Jurkat, Clone E6-1 (cell line): ENCODE results near the gene HPS1.

ENCODE experiments used
- DNase-seq: peaks from one replicate; pipeline ENCODE4 v3.0.0-alpha.2; 2011; ENCODE audit warnings: low read depth, low spot score
- H3K4me3 ChIP-seq: 2 replicates; pipeline ENCODE4 v1.5.1; 2011; ENCODE audit warnings: mild to moderate bottlenecking, low read length, control low read depth, moderate library complexity

The HPS1 gene

GRCh38 chr10:98436704-98437103, 10.0 kb downstream of the HPS1 start:
- H3K4me3 ChIP-seq, result no peak overlapping the region
- no peak for DNase-seq

DNA sequence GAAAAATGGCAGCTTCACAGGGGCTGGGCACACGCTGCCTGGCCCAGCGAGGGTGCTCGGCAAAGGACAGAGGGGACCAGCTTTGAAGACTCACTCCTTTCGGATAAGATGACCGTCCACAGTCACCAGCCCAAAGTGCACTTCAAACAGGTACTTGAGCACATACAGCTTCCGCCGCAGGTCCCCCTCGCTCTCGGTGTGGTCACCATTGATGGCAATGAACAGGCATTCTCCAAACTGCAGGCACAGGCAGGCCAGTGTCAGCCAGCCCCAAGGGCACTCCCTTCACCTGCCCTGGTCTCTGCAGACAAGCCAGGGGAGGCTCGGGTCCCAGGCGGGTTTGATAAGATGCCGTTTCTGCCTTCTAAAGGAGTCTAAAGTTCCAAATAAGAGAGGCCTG, 11.6 kb downstream of the HPS1 start:
- DNase-seq, result no peak
- H3K4me3 ChIP-seq, result no peak overlapping the region

DNA sequence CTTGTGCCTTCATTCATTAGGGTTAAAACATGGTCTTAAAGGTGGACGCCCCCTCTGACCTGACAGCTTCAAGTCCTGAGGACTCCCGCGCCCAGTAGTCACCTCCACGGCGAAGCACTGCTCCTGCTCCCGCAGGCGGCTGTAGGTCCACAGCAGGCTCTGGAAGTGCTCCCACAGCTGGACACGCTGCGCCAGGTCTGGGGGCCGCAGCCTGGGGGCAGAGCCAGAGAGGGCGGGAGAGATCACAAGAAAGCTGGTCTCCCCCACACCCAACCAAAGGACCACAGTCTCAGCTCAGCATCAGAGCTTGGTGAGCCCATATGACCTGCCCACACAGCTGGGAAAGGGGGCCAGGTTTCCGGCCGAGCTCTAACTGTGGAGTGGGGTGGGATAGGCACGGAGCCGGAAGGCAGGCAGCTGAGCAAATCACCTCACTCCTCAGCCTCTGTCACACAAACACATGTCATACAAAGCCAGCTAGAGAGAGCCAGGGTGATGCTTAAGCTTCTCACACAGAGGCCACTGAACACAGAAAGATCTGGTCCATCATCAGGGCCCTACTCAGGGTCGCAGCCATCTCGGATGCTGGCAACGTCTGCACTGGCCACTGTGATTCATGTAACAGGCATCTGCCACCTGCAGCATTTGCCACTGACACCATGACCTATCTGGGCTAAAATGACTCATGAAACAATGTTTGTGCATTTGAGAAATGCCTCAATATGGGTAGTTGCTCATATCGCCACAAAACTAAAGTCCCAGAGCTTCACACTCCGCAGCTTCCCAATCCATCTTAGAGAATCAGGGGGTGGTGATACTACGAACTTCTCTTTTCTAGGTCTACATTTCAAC, 12.6 kb downstream of the HPS1 start:
- no peak for DNase-seq

GRCh38 chr10:98433371-98433770, 13.4 kb downstream of the HPS1 start:
- no peak overlapping the region for H3K4me3 ChIP-seq
- DNase-seq, result no peak

More for the DNA sequence above, 12.6 kb downstream of the HPS1 start:
- no peak overlapping the region for H3K4me3 ChIP-seq

DNA sequence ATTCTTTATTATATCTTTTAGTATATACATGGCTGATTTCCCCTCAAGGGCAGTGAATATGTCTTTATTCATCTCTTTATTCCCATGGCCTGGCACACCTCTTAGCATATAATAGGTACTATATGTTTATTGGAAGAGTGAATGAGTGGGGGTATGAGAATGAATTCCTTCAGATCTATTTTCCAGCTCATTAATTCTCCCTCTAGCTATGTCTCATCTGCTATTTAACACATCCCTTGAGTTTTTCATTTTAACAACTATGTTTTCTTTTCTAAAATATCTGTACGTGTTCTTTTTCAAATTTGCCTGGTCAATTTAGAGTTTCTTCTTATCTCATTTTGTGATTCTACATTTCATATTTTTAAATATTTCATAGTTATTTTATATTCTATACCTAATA, 14.4 kb downstream of the HPS1 start:
- no peak for DNase-seq

GRCh38 chr10:98431016-98431415, 15.7 kb downstream of the HPS1 start:
- DNase-seq, result no peak
- no peak overlapping the region for H3K4me3 ChIP-seq

More for the DNA sequence above, 14.4 kb downstream of the HPS1 start:
- H3K4me3 ChIP-seq, result no peak overlapping the region

- H3K4me3 ChIP-seq, result no peak overlapping the region
- DNase-seq, result no peak
Measured at GRCh38 chr10:98430427-98430826, 16.3 kb downstream of the HPS1 start.

DNA sequence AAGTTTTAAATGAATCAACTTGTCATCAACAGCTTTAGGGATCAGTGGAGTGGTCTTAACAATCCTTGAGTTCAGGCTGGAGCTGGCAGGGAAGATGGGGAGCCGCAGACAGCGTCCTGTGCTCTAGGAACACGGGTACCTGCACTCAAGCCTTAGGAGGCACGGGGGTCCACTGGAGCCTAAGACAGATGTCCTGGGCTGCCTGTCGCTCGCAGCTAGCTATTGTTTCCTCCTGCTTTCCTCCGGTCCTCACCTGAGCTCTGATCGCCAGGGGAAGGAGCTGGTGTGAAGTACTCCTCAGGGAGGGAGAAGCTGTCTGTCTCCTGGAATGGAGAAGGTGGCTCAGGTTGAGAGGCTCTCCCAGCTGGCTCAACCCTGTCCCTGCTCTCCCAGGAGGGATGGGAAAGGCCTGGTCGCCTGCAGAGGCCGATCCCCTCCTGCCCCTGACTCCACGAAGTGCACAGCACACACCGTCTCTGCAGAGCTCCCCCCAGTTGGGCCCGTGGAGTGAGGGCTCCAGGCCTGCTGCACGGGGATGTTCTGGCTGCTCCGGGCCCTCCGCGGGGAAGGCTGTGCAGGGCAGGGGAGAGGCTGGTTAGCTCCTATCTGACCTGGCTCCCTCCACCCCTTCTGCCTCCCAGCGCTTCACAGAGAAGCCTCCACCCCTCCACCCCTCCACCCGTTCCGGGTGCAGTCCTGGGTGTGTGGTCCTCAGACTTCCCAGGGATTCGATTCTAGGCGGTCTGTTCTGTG, 17.2 kb downstream of the HPS1 start:
- H3K4me3 ChIP-seq, result no peak overlapping the region
- DNase-seq, result no peak

- no peak for DNase-seq
- H3K4me3 ChIP-seq, result no peak overlapping the region
Measured at GRCh38 chr10:98427011-98427515, 19.7 kb downstream of the HPS1 start.

DNA sequence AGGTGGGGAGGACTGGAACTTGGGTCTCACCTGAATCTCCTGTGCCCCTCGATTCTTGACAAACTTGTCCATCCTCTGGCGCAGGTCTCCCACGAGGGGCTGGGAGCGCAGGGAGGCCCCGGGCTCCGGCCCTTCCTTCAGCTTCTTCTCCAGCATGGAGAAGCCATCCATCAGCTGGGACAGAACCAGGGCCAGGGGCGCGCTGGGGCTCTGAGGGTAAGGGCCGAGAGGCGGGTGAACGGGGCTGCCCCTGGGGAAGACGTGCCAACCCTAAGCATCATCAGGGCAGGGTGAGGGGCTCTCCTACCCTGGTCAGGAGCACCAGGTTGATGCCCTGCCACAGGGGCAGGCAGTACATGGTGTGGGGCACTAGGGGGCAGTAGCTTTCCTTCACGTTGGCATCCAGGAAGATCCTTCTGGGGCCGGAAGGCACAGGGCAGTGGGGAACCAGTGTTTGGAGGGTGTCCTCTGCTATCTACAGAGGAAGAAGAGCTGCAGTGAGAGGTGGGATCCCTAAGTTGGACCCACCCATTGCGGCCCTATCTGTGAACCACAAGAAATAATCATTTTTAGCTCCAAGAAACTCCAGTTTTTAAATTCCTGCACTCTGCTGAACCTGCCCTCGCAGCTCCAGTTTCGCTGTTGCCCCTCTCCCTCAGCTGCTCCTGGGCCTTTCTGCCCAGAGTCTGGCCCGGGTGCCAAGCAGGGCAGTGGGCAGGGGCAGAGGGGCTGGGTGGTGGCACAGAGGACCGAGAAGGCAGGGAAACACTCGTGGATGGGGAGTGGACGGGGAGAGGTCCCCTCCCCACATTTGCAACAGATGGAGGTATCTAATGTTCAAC, 21.0 kb downstream of the HPS1 start:
- peak; percentile 28 for DNase-seq
- H3K4me3 ChIP-seq, result no peak overlapping the region

- H3K4me3 ChIP-seq, result no peak overlapping the region
- no peak for DNase-seq
Measured at GRCh38 chr10:98424295-98425254, 22.2 kb downstream of the HPS1 start.

GRCh38 chr10:98423691-98424120, 23.0 kb downstream of the HPS1 start:
- DNase-seq, result peak; percentile 39

GRCh38 chr10:98422182-98422581, 24.6 kb downstream of the HPS1 start:
- DNase-seq, result no peak
- no peak overlapping the region for H3K4me3 ChIP-seq

More at GRCh38 chr10:98423691-98424120, 23.0 kb downstream of the HPS1 start:
- no peak overlapping the region for H3K4me3 ChIP-seq

DNA sequence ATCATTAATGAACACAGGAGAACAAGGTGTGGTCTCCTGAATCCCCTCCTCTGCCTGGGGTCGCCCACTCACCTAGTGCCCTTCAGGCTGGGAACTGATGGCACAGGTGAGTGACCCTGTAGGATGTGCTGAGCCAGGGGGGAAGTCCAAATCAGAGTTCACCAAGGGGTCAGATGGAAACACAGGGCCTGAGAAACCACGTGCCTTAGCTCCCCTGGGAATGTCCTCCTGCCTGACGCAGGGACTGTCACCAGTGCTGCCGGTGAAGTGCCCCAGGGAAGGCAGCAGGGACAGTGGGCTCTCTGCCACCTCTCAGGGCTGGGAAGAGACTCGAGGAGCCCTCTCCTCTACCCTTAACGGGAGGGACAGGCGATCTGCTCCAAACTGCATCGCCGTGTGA, 25.9 kb downstream of the HPS1 start:
- no peak overlapping the region for H3K4me3 ChIP-seq
- no peak for DNase-seq

DNA sequence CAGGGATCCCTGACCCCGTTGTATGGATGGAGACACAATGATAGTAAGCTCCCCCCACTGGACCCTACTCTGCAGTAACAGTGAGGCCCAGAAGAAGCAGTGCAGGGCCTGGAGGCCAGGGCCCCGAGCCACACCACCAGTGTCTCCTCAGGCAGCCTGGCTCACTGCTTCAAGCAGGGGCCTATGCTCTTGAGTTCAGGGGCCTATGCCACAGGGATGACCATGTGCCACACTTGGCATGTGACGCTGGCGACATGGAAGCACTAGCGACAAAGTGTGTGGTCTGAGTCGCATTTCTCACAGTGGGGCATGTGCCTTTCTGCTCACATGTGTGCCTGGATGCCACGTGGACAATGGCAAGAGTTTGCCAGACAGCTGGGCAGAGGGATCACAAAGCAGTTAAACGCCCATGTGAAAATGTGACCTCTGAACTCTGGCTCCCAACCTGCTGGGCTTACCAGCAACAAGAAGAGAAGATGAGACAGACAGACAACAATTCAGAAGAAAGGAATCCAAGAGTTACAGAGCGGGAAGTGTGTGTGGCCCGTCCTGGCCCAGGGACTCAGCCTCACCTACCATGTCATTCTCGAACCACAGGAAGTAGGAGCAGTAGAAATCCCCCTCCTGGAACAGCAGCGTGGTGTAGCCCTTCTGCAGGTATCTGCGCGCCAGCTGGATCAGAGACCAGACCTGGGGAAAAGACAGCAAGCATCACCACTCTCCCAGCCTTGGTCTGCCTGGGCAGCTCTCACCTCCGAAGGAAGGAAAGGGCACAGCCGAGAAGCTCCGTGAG, 27.1 kb downstream of the HPS1 start:
- no peak overlapping the region for H3K4me3 ChIP-seq
- no peak for DNase-seq

GRCh38 chr10:98418665-98419468, 27.9 kb downstream of the HPS1 start:
- no peak for DNase-seq
- H3K4me3 ChIP-seq, result no peak overlapping the region
